Measurements from ENCODE around the gene STXBP4. TPM values are rescaled to one million over a fixed set of nuclear protein-coding genes. Genes with fewer than 3 reads are reported as not detected.

Gene STXBP4
- total RNA-seq, 1 experiment from 2014 or later, result 12.0 TPM

GRCh38 chr17:55144518-55144917 lies 176.0 kb downstream of the STXBP4 start:
- DNase-seq (ENCODE audit: low spot score), result no peak
- TF ChIP-seq ZNF396 (CRISPR knock-in tag; IDR thresholded peaks at IDR 0.05; ENCODE audit: borderline replicate concordance) (no peak), STAT6 (CRISPR knock-in tag; conservative IDR thresholded peaks at IDR 0.05; ENCODE audit: low read depth) (no peak), E2F1 (CRISPR knock-in tag; IDR thresholded peaks at IDR 0.05) (no peak), TCF7 (CRISPR knock-in tag; IDR thresholded peaks at IDR 0.05; ENCODE audit: low read depth) (no peak), ZBTB21 (CRISPR knock-in tag; IDR thresholded peaks at IDR 0.05; ENCODE audit: borderline replicate concordance) (no peak), SMAD3 (CRISPR knock-in tag; IDR thresholded peaks at IDR 0.05; ENCODE audit: borderline replicate concordance) (no peak), FOXP4 (CRISPR knock-in tag; IDR thresholded peaks at IDR 0.05) (no peak), MXD4 (CRISPR knock-in tag; IDR thresholded peaks at IDR 0.05; ENCODE audit: borderline replicate concordance) (no peak), SOX15 (CRISPR knock-in tag; IDR thresholded peaks at IDR 0.05) (no peak)
- no peak overlapping the region for H3K4me3 Mint-ChIP-seq
- CTCF ChIA-PET, result no interaction called here
- no peak for ATAC-seq
- no peak overlapping the region for H3K27ac Mint-ChIP-seq
- POLR2A ChIA-PET, result no interaction called here
- H3K4me1 Mint-ChIP-seq, result peaks cover 24% of the 10 kb centered on the region
- H3K36me3 Mint-ChIP-seq, result no peaks in the 10 kb centered on the region
- H3K27me3 Mint-ChIP-seq (ENCODE audit: low read depth), result no peaks in the 10 kb centered on the region
- H3K9me3 Mint-ChIP-seq, result no peaks in the 10 kb centered on the region

- no peak for TF ChIP-seq ZNF423 (CRISPR knock-in tag; IDR thresholded peaks at IDR 0.05)
- no peak for TF ChIP-seq TP53 (CRISPR knock-in tag; IDR thresholded peaks at IDR 0.05)
- no peak for TF ChIP-seq ESRRA (CRISPR knock-in tag; IDR thresholded peaks at IDR 0.05; ENCODE audit: borderline replicate concordance)
- TF ChIP-seq ZNF416 (CRISPR knock-in tag; IDR thresholded peaks at IDR 0.05), result no peak
- no peak for TF ChIP-seq MAX (CRISPR knock-in tag; IDR thresholded peaks at IDR 0.05)
- no peak for TF ChIP-seq SMAD4 (CRISPR knock-in tag; IDR thresholded peaks at IDR 0.05)
- DNase-seq (ENCODE audit: low spot score), result no peak
- ChIA-PET POLR2A (no interaction called here), CTCF (no interaction called here)
- Mint-ChIP-seq H3K4me1 (no peaks in the 10 kb centered on the region), H3K4me3 (no peak overlapping the region), H3K36me3 (no peaks in the 10 kb centered on the region), H3K27me3 (ENCODE audit: low read depth) (no peaks in the 10 kb centered on the region), H3K9me3 (no peaks in the 10 kb centered on the region), H3K27ac (no peak overlapping the region)
- no peak for ATAC-seq
Measured at GRCh38 chr17:55149485-55149884, 180.9 kb downstream of the STXBP4 start.

- CTCF ChIA-PET, result no interaction called here
- POLR2A ChIA-PET, result interaction anchor here (0.7 kb wide), 1 partner anchor 1411 kb away, joined by 3 read pairs; no protein-coding TSS in a partner anchor
- no peaks in the 10 kb centered on the region for H3K36me3 Mint-ChIP-seq
- H3K27ac Mint-ChIP-seq, result no peak overlapping the region
- no peaks in the 10 kb centered on the region for H3K27me3 Mint-ChIP-seq (ENCODE audit: low read depth)
- no peak overlapping the region for H3K4me3 Mint-ChIP-seq
- no peak for ATAC-seq
- no peak for DNase-seq (ENCODE audit: low spot score)
- H3K9me3 Mint-ChIP-seq, result no peaks in the 10 kb centered on the region
- no peaks in the 10 kb centered on the region for H3K4me1 Mint-ChIP-seq
- TF ChIP-seq AR (CRISPR knock-in tag; IDR thresholded peaks at IDR 0.05) (no peak), GRHL2 (CRISPR knock-in tag; IDR thresholded peaks at IDR 0.05; ENCODE audit: insufficient replicate concordance, severe bottlenecking) (no peak), ZNF263 (CRISPR knock-in tag; IDR thresholded peaks at IDR 0.05; ENCODE audit: low read depth) (no peak), ZNF317 (CRISPR knock-in tag; IDR thresholded peaks at IDR 0.05; ENCODE audit: borderline replicate concordance, low read depth) (no peak), FOXJ3 (CRISPR knock-in tag; IDR thresholded peaks at IDR 0.05; ENCODE audit: borderline replicate concordance) (no peak), CREM (CRISPR knock-in tag; IDR thresholded peaks at IDR 0.05) (no peak), JUN (CRISPR knock-in tag; IDR thresholded peaks at IDR 0.05) (no peak), SMAD3 (CRISPR knock-in tag; IDR thresholded peaks at IDR 0.05; ENCODE audit: borderline replicate concordance) (no peak), TP53 (CRISPR knock-in tag; IDR thresholded peaks at IDR 0.05) (no peak), ZNF138 (CRISPR knock-in tag; conservative IDR thresholded peaks at IDR 0.05) (no peak), ZNF416 (CRISPR knock-in tag; IDR thresholded peaks at IDR 0.05) (no peak)
Measured at GRCh38 chr17:55152236-55152635, 183.7 kb downstream of the STXBP4 start.

Measured in WTC11 (cell line).